ENCODE data around the gene ARID3B.
"Not testable (repeated sequence)": the region's sequence is repeated elsewhere in the genome, so short reads cannot be mapped to it uniquely, and the experiment has no call there.

ARID3B gene

GRCh38 chr15:74504418-74504817, 36.6 kb upstream of the ARID3B start:
- in situ Hi-C loops (cut with MboI; ENCODE audit: low sequenced_read_pairs, unreplicated experiment) = no loop called here
- no peak for DNase-seq (ENCODE audit: low spot score)
- TF ChIP-seq CTCF (IDR thresholded peaks at IDR 0.05; ENCODE audit: borderline replicate concordance, control extremely low read depth, extremely low read depth, insufficient read depth, missing control alignments) = no peak

GRCh38 chr15:74504836-74505235, 36.2 kb upstream of the ARID3B start:
- TF ChIP-seq CTCF (IDR thresholded peaks at IDR 0.05; ENCODE audit: borderline replicate concordance, control extremely low read depth, extremely low read depth, insufficient read depth, missing control alignments) = no peak
- no peak for DNase-seq (ENCODE audit: low spot score)
- in situ Hi-C loops (cut with MboI; ENCODE audit: low sequenced_read_pairs, unreplicated experiment) = no loop called here

- DNase-seq (ENCODE audit: low spot score) = no peak
- TF ChIP-seq CTCF (IDR thresholded peaks at IDR 0.05; ENCODE audit: borderline replicate concordance, control extremely low read depth, extremely low read depth, insufficient read depth, missing control alignments) = no peak
- in situ Hi-C loops (cut with MboI; ENCODE audit: low sequenced_read_pairs, unreplicated experiment) = no loop called here
Observed at GRCh38 chr15:74505837-74506514, 35.0 kb upstream of the ARID3B start.

- in situ Hi-C loops (cut with MboI; ENCODE audit: low sequenced_read_pairs, unreplicated experiment) = no loop called here
- DNase-seq (ENCODE audit: low spot score) = no peak
- no peak for TF ChIP-seq CTCF (IDR thresholded peaks at IDR 0.05; ENCODE audit: borderline replicate concordance, control extremely low read depth, extremely low read depth, insufficient read depth, missing control alignments)
Observed at GRCh38 chr15:74506515-74506840, 34.5 kb upstream of the ARID3B start.

GRCh38 chr15:74511583-74511982, 29.4 kb upstream of the ARID3B start:
- DNase-seq (ENCODE audit: low spot score) = no peak
- in situ Hi-C loops (cut with MboI; ENCODE audit: low sequenced_read_pairs, unreplicated experiment) = no loop called here
- no peak for TF ChIP-seq CTCF (IDR thresholded peaks at IDR 0.05; ENCODE audit: borderline replicate concordance, control extremely low read depth, extremely low read depth, insufficient read depth, missing control alignments)

GRCh38 chr15:74514059-74514458, 27.0 kb upstream of the ARID3B start:
- in situ Hi-C loops (cut with MboI; ENCODE audit: low sequenced_read_pairs, unreplicated experiment); DNase-seq (ENCODE audit: low spot score): not testable (repeated sequence)

GRCh38 chr15:74517096-74517495, 23.9 kb upstream of the ARID3B start:
- TF ChIP-seq CTCF (IDR thresholded peaks at IDR 0.05; ENCODE audit: borderline replicate concordance, control extremely low read depth, extremely low read depth, insufficient read depth, missing control alignments) = no peak
- no peak for DNase-seq (ENCODE audit: low spot score)
- in situ Hi-C loops (cut with MboI; ENCODE audit: low sequenced_read_pairs, unreplicated experiment) = no loop called here
